Mammary epithelial cell (primary cell): ENCODE data around the gene UBTD2.

ENCODE experiments used
- CTCF ChIP-seq, 2 donors: IDR thresholded peaks in 1 of 2; conservative IDR thresholded peaks in 1 of 2; 2 replicates each; pipeline ENCODE4 v1.5.1; 2011 to 2012; ENCODE audit warnings: inconsistent platforms in 2 of 2, low read length in 2 of 2, mild to moderate bottlenecking in 2 of 2, control low read depth in 1 of 2, low read depth in 1 of 2; ENCODE audit not compliant: insufficient read depth in 1 of 2; ENCODE audit errors: extremely low read depth in 1 of 2
- EZH2 ChIP-seq: IDR thresholded peaks from 2 replicates; pipeline ENCODE4 v1.6.1; 2012; ENCODE audit warnings: low read length, inconsistent platforms, borderline replicate concordance

- TF ChIP-seq CTCF (conservative IDR thresholded peaks at IDR 0.05 in 1 of 2, IDR thresholded peaks at IDR 0.05 in 1 of 2; ENCODE audit: extremely low read depth in 1 of 2, insufficient read depth in 1 of 2, low read depth in 1 of 2, low read length in 2 of 2) (no peak), EZH2 (no peak)
Measured at GRCh38 chr5:172160506-172160905, 123.1 kb downstream of the UBTD2 start.
